Astrocyte of the spinal cord (primary cell): ENCODE measurements around the gene RETREG1.
A peak's percentile ranks its signal among the peaks of the same experiment; 100 is the strongest.
"Not testable (repeated sequence)": the region's sequence is repeated elsewhere in the genome, so short reads cannot be mapped to it uniquely, and the experiment has no call there.

Experiments
- DNase-seq: peaks from one replicate; pipeline ENCODE4 v3.0.0; 2011; ENCODE audit warnings: low read depth, low spot score
- H3K4me3 ChIP-seq: 2 replicates; pipeline ENCODE4 v1.5.1; 2011; ENCODE audit warnings: low read depth, mild to moderate bottlenecking, low read length, moderate library complexity
- CTCF ChIP-seq: IDR thresholded peaks from 2 replicates; pipeline ENCODE4 v1.5.1; 2012; ENCODE audit warnings: low read depth, mild to moderate bottlenecking, low read length, inconsistent platforms
- in situ Hi-C: cut with HindIII; loops from 2 replicates; pipeline ENCODE4 v1.10.0; 2017; ENCODE audit warnings: low sequenced_read_pairs

Gene RETREG1

GRCh38 chr5:16480821-16481538 is 135.8 kb downstream of the RETREG1 start:
- in situ Hi-C loops: no loop called here
- H3K4me3 ChIP-seq: no peak overlapping the region
- DNase-seq: no peak
- TF ChIP-seq CTCF: no peak

- no peak for DNase-seq
- no peak for TF ChIP-seq CTCF
- in situ Hi-C loops: no loop called here
Observed at GRCh38 chr5:16480144-16480543, 136.7 kb downstream of the RETREG1 start.

GRCh38 chr5:16477541-16477940 is 139.3 kb downstream of the RETREG1 start:
- TF ChIP-seq CTCF: no peak
- in situ Hi-C loops: no loop called here
- no peak overlapping the region for H3K4me3 ChIP-seq
- no peak for DNase-seq

More at GRCh38 chr5:16480144-16480543, 136.7 kb downstream of the RETREG1 start:
- H3K4me3 ChIP-seq: no peak overlapping the region

GRCh38 chr5:16476417-16476816 is 140.4 kb downstream of the RETREG1 start:
- in situ Hi-C loops, H3K4me3 ChIP-seq: not testable (repeated sequence)

GRCh38 chr5:16471387-16471786 is 145.4 kb downstream of the RETREG1 start:
- H3K4me3 ChIP-seq: no peak overlapping the region

More at GRCh38 chr5:16476417-16476816, 140.4 kb downstream of the RETREG1 start:
- DNase-seq: not testable (repeated sequence)

GRCh38 chr5:16467363-16468219 is 149.2 kb downstream of the RETREG1 start:
- peak; percentile 61 for DNase-seq
- TF ChIP-seq CTCF: no peak
- in situ Hi-C loops: no loop called here
- H3K4me3 ChIP-seq: no peak overlapping the region

More at GRCh38 chr5:16471387-16471786, 145.4 kb downstream of the RETREG1 start:
- DNase-seq: no peak
- in situ Hi-C loops: no loop called here
- no peak for TF ChIP-seq CTCF
